HG03175 (cell line): ENCODE measurements around the gene MBD4.
"Not testable (repeated sequence)": the region's sequence is repeated elsewhere in the genome, so short reads cannot be mapped to it uniquely, and the experiment has no call there.

Source experiments
- ATAC-seq: cut with Tn5 transposase; IDR thresholded peaks from one replicate; pipeline ENCODE4 v1.9.1; 2021; ENCODE audit warnings: mild to moderate bottlenecking, moderate library complexity; ENCODE audit not compliant: unreplicated experiment

Gene MBD4

GRCh38 chr3:129439817-129440617 is at the start of gene MBD4, which contains the start of gene IFT122:
MBD4 (minus strand) TSS chr3:129439948; CDS start chr3:129439833, 115 bp downstream.
IFT122 (plus strand) TSS chr3:129440224; CDS start chr3:129440331, 107 bp downstream.
- ATAC-seq = peak; percentile 90

- ATAC-seq = not testable (repeated sequence)
Measured at GRCh38 chr3:129489258-129489657, 49.5 kb upstream of the MBD4 start.

- not testable (repeated sequence) for ATAC-seq
Measured at GRCh38 chr3:129487868-129488335, 48.2 kb upstream of the MBD4 start.

GRCh38 chr3:129487183-129487867 is 47.6 kb upstream of the MBD4 start:
- no peak for ATAC-seq

GRCh38 chr3:129486664-129487035 is 46.9 kb upstream of the MBD4 start:
- ATAC-seq = no peak

GRCh38 chr3:129485721-129486663 is 46.2 kb upstream of the MBD4 start:
- ATAC-seq = no peak

- not testable (repeated sequence) for ATAC-seq
Measured at GRCh38 chr3:129485146-129485545, 45.4 kb upstream of the MBD4 start.

GRCh38 chr3:129483870-129484269 is 44.1 kb upstream of the MBD4 start:
- no peak for ATAC-seq

GRCh38 chr3:129482721-129483120 is 43.0 kb upstream of the MBD4 start:
- no peak for ATAC-seq

- ATAC-seq = no peak
Measured at GRCh38 chr3:129481766-129482332, 42.1 kb upstream of the MBD4 start.

GRCh38 chr3:129481225-129481765 is 41.5 kb upstream of the MBD4 start:
- not testable (repeated sequence) for ATAC-seq

- no peak for ATAC-seq
Measured at GRCh38 chr3:129476586-129476985, 36.8 kb upstream of the MBD4 start.

- no peak for ATAC-seq
Measured at GRCh38 chr3:129475863-129476262, 36.1 kb upstream of the MBD4 start.

GRCh38 chr3:129474984-129475804 is 35.4 kb upstream of the MBD4 start:
- no peak for ATAC-seq

GRCh38 chr3:129473769-129474152 is 34.0 kb upstream of the MBD4 start:
- ATAC-seq = no peak

GRCh38 chr3:129473067-129473768 is 33.5 kb upstream of the MBD4 start:
- no peak for ATAC-seq

- no peak for ATAC-seq
Measured at GRCh38 chr3:129470861-129471260, 31.1 kb upstream of the MBD4 start.

- no peak for ATAC-seq
Measured at GRCh38 chr3:129469026-129469425, 29.3 kb upstream of the MBD4 start.

- no peak for ATAC-seq
Measured at GRCh38 chr3:129467932-129468331, 28.2 kb upstream of the MBD4 start.
